Smooth muscle cell of the brain vasculature (primary cell): ENCODE measurements around the gene TMEM196.

Experiments
- DNase-seq: peaks from one replicate; pipeline ENCODE4 v3.0.0-alpha.2; 2012; ENCODE audit warnings: low read depth, low spot score

The TMEM196 gene

DNA sequence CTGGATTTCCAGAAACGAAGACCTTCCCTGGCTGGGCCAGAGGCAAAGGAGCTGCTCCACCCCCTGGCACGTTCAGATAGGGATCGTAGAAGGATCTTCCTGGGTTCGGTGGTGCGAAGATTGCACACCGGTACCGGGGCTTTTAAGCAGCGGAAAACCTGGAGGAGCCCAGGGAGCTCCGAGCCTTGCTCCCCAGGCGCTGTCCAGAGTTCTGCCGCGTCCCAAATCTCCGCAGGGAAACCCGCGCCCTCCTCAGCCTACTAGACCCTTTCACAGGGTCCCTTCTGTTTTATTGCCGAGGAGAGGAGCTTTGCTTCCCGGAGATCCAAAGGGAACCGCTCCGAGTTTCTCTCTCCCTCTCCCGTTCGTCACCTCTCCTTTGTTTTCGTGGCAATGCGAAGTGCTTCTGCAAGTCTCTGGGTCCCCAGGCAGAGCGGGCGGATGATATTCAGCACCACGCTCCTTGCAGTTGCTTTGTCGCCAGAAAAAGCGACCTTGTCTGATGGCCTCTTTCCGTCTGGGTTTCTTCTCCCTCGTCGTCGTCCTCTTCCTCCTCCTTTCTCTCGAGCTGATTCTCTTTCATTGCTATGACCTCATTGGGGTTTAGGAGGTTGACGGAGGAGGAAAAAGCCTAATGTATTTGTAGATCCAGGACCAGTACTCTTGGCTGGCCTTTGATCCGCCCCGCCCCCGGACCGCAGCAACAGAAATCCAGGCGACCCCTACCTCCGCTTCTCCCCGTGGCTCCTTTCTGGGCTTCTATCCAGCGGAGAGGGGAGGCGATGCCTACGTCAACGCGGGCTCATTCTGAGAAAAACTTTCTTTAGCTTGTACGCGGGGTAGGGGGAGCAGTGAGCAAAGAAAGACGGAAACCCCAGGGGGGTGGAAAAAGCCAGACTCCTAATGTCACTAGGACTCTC is at the start of gene TMEM196:
TMEM196 (minus strand) TSS at position 777 of the 920 bp plus-strand sequence. CDS start 921 bp downstream, outside the sequence.
- DNase-seq = no peak

DNA sequence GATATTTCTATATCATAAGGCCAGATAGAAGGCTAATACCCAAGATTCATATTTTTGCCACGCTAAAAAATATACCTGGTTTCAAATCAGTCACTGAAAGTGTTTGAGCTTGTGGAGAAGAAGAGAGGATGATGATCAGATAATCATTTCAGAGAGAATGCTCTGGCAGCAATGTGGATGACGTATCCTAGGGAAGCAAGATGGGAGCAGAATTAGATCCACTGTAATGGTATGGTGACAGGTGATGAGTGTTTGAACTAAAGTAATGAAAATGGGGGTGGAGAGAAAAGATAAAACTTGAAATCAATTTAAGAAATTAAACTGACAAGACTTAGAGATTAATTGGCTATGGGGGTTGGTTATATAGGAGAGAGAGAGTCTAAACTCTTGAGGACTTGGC is 42.7 kb upstream of the TMEM196 start:
- no peak for DNase-seq

DNA sequence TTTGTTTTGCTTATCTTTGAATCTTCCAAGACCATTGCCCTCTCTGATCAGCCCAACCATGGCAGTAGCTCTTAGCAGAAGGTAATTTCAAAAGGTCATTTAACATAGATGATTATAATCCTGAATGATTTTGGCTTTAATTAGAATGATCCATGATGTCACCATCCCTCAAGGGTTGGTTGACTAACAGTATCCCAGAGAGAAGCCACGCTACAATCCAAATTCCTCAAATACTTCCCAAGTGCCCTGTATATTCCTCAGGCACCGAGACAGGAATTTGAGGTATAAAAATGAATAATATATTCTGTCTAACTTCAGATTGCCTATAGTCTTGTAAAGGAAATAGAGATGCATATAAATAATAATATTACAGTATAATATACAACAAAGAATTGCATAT is 42.1 kb upstream of the TMEM196 start:
- no peak for DNase-seq

DNA sequence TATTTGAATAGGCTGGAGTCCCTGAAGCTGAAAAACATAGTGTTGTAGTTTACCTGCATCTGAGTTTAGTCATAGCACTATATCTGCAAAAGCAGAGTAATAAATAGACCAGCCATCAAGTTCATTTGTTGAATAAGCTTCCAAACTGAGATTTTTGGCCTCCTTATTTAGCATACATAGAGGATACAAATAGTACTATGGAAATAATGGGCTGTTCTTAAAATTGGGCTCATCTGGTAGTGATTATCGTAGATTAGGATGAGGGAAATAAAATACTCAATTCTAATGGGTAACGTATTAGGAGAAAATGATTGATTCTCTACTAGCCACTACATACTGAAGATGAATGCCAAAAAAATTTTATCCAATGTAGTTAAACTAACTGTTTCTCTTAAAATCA is 41.4 kb upstream of the TMEM196 start:
- DNase-seq = no peak

DNA sequence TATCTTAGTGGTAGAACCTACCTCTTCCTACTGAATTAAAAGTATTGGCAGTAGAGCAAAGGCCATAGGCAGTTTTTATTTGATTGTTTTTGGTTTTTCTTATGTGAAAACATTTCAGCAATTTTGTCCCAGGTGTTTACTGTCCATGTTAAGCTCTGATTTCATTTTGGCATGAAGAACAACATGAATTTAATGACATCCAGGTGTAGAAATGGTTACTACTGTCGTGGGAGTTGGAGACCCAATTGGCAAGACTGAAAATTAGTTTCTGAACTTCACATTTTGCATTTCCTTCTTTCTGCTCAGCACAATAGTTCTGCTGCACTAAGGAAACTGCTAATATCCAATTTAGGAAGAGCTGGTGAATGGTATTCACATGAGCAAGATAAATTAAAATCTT is 38.0 kb upstream of the TMEM196 start:
- DNase-seq = no peak

DNA sequence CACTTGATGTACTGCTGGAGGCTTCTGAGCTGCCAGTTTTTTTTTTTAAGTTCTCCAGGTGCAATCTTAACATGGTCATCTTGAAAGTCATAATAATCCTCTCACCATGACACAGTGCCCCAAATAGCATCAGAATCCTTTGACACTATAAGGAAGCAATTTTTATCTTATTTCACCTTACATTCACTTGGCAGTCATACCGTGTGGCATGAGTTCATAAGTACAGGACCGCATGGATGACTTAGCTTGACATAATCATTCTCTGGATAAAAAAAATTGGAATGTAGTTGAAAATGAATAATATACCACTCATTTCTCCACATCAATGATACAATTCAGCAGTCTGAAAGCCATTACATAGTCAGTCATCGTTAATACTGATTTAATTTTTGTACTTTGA is 25.6 kb upstream of the TMEM196 start:
- no peak for DNase-seq

DNA sequence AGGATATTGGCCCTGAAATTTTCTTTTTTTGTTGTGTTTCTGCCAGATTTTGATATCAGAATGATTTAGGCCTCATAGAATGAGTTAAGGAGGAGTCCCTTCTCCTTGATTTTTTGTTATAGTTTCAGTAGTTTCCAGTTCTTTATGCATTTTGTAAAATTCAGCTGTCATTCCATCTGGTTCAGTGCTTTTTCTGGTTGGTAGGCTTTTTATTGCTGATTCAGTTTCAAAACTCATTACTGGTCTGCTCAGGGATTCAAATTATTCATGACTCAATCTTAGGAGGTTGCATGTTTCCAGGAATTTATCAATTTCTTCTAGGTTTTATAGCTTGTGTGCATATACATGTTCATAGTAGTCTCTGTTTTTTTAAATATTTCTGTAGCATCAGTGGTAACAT is 10.1 kb upstream of the TMEM196 start:
- no peak for DNase-seq

DNA sequence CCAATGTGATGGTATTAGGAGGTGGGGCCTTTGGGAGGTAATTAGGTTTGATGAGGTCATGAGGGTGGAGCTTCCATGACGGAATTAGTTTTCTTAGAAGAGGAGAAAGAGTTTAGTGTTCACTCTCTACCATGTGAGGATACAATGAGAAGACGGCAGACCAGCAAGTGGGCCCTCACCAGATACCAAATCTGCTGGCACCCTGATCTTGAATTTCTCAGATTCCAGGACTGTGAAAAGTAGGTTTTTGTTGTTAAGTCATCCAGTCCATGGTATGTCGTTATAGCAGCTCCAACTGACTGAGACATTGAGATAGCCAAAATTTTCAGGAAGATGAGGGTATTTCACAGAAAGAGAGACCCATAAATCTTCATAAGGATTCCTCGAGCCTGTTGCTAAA is 3.6 kb upstream of the TMEM196 start:
- DNase-seq = no peak

DNA sequence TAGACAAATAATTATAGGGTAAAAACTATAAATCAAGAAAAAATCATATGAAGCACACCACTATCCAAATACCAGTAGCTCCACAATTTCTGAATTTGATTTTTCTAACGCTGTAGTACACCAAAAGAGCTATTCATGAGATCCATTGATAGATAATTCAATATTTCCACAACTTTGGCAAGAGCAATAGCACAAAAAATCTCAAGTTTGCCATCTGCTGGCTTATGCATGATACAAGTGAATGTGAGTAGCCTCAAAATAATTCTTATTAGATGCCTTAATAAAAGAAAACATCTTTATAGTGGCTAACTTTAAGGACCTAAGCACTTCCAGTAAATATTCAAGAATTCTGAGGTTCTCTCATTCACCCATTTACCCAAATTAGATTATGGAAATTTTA is 2.2 kb upstream of the TMEM196 start:
- DNase-seq = no peak

DNA sequence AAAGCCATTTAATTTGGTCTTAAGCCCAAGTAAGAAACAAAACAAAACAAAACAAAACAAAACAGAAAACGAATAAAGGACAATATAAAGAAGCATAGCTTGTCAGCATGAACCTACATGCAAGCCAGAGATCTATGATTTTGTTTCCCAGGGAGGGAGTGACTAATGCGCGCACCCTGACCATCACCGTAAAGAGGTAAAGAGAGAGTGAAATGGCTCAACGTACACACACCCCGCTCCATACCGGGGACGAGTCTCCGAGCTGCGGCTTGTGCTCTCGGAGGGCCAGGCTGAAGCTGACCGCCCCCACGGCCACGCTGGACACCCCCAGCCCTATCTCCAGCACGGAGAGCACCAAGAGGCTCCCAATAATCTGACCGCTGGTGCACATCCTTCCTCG is 1.1 kb downstream of the TMEM196 start:
- no peak for DNase-seq

DNA sequence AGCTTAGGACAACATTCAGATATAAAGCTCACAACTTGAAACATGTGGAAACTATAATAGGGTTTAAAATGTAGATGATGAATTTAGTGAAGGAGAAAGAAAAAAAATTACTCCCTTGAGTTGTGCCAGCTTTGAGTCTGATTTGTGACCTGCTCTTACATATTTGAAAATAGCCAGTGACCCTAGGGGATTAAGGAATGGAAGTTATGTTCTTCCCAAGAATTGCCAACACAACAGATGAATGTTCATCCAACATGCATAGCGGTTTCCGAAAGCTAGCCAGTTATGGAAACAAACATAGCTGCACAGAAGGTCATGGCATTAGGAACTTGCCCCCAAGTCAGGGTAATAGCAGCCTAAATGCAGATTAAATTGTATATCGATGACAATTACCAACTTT is 10.8 kb downstream of the TMEM196 start:
- no peak for DNase-seq

DNA sequence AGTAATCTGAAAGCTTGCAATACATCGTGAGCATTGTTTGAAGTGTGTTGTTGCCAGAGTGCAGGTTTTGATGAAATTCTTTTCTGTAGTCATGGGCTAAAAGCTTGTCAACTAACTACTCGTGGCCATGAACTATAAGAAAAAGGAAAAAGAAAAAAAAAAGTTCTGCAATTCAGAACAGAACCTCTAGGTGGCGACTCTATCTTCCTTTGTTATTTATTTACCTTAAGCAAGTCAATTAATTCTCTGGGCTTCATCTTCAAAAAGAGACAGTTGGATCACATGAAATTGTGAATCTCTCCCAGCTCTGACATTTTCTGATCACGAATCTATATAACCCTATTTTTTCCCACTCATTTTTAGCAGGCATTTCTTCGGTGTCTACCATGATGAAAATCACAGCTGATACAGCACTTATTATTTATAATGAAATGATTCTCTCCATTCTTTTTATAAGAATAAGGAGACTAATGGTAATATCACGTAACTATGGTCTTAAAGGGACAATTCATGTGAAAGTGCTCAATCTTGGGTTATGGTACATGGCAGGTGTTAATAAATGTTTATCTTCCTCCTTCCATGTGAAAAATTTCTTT is 18.8 kb downstream of the TMEM196 start:
- no peak for DNase-seq

DNA sequence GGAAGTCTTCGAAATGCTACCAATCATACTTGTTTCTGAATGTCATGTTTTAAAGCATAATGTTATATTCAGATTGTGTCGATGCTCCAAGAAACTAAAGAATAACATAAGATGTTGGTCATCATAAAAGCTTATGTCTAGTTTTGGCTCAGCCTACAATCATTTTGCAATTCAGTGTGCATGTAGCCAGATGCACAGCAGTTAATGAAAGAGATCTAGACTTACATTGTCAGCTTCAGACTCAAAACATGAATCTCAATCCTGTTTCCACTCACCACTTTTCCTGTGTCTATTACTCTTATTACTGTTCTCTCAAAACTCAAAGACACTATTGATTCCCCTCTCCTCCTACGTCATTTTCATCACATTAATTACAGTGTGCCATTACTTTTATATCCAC is 21.4 kb downstream of the TMEM196 start:
- no peak for DNase-seq

DNA sequence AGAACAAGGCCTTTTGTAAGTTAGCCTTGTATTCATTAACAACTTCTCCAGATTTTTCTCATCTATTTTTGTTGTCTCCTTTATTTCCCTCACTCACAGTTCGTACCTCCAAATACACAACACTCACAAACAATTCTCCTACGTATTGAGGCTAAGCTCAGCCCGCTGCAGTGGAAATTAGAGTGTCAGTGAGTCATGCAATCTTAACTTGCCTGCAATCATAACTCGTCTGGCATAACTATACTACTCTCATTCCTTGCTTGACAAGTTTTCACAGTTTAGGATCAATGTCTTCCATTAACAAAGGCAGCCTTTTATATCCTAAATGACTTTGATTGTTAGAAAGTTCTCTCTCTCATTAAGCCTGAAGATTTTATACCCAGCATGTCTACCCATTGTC is 23.8 kb downstream of the TMEM196 start:
- no peak for DNase-seq

DNA sequence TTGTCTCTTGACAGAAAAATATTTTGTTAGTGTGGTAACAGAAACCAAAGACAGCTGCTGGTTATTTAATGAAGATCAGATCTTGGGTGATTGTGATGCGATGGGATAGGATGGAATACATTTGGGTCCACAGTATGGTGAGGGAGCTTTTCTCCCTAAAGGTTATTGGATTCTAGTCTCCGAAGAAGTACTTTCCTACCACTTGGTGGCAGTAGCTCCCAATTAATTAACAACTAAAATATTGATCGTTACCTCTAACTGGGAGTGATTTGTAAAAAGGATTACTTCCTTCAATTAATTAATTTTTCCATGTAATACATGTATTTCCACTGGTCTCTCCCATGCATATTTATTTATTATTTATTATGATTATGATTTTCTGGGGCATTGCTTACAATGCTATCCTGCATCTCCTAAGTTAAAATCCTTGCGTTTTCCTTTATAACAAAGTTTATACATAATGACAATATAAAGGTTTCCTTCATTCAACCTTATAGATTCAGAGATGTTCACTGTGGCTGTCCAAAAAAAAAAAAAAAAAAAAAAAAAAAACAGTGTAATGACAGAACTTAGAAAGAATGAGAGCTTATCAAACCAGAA is 25.6 kb downstream of the TMEM196 start:
- no peak for DNase-seq

DNA sequence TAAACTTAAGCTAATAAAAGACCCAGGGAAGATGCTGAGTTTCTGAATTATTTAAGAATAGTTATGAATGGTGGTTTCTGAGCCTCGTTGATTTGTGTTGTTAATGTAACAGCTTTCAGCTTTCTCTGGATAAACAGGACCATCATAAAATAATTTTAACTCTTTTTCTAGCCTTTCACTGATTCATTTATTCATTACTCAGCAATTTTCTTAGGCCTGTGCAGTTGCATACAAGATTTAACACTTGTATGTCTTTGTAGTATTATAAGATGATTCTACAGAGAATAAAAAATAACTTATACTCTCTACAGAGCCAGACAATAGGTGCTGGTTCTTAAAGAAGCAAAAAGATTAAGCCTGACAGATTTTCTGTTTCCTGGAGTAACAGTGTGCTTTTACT is 29.3 kb downstream of the TMEM196 start:
- DNase-seq = no peak

DNA sequence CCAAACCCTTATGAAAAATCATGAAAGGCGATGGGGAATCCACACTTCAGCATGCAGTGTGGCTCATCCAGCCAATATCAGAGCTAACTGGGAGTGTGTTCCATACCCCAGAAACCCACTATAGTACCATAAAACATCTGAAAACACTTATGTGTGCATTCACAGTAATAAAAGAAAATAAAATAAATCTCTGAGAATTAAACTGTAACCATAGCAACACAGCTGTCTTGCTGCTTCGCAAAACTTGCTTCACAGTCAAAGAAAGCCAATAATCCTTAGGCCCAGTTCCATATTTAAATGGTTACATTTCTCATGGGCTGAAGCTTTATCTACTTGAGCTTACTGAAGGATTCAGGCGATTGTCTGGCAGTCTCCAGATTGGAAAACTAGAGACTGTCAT is 44.7 kb downstream of the TMEM196 start:
- no peak for DNase-seq

DNA sequence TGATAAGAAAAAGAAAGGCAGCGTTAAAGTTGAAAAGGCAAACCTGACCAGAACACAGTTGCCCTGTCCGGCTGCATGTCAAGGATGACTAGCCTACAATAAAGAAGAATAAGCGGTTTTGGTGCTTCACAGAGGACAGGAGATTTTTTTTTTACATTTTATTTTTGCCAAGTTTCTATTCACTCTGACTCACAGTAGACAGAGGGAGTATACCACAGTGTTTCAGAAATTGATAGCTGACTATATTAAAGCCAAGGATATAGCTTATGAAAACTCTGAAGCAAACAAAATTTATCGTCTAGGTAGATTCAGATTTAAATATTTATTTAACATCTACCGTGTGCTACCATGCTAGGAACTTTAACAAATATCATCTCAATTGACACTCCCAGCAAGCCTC is 47.6 kb downstream of the TMEM196 start:
- no peak for DNase-seq

DNA sequence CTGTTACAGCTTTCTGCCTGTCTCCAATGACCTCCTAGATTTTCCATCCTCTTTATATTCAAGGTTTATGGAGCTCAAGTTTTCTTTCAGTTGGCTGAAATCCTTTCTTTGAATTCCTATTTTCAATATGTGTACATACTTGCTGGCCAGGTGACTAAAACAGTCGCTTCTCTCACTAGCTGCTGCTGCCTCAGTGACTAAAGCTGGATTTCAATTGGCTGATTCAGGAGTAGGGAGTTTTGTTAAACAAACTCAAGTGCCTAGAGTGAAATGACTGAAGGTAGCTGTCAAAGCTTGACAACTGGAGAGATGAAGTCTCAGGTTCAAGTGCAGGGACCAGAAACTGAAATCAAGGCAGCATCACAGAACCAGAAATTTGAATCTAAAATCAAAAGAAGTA is 57.9 kb downstream of the TMEM196 start:
- no peak for DNase-seq

DNA sequence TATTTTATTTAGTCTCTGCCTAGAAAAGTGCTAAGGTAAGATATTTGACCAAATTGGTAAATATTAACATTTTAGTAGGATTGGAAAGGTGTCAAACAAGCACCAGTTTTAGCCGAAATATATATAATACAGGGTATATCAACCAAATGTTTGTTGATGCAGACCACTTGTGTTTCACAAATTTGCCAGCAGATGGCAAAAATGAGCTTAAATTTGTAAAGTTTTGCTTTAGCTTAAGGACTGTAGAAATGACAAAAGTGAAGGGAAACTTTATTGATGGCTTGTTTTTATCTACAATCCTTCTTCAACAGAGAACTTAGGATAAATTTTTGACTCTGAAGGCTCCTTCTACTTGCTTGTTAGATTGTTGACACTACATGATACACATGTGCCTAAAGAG is 59.7 kb downstream of the TMEM196 start:
- DNase-seq = peak; percentile 7

DNA sequence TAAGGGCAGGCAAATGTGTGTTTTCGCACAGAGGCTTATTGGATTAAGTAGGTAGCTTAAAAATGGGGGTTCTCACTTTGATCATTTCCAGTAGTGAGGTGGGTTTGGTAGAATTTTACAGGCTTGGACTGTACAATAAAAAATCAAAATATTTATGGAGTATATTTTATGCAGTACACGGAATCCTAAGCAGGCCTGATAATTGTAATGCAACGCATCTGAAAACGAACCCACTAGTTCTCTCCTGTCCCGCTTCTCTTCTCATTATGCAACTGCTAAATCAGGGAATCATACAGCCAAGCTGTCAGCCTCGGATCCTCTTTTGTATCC is 64.2 kb downstream of the TMEM196 start:
- no peak for DNase-seq

DNA sequence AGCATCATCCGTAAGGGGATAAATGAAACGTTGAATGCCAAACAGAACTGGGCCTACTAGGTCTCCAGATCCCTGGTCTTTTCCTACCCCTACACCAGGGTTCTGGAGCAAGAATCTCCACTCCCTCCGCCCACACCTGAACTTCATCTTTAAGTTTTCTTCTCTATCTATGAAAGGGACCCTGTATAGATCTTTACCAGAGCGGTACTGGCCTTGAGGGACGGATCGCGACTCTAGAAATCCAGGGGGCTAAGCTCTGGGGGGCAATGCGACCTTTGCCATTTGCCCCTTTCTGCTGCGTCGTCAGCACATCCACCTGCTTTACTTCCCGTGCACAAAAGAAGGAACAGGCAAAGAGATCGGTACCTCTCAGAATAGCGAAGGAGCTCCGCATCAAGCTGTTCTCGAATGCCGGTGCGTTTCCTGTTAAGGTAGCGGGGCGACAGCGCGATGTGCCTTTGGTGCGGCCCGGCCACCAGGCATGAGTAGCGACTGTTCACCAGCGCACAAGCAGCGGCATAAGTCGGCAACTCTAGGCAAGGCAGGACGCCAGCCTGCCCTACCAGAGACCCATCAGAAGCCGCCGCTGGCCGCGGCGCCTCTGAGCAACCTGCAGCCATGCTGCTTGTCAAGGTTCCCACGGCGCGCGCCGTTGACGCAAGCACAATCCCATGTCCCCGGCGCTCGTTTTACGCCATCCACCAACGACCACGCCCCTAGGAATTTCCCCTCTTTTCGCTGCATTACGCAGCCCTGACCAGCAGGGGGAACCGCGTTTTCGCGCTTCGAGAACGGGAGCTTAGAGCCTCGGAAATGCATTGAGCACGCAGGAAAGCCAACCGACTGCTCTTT is 64.8 kb downstream of the TMEM196 start, which contains the start of gene POLR1F:
POLR1F (minus strand) TSS at position 641 of the 852 bp plus-strand sequence; CDS start at position 620, 21 bp downstream.
- DNase-seq = peak; percentile 94
